HepG2 (cell line): ENCODE measurements around the gene TIMM13. TPM values are rescaled to one million over a fixed set of nuclear protein-coding genes. Genes with fewer than 3 reads are reported as not detected.

Source experiments
- ATF7 ChIP-seq, 2 experiments: fragments of 450-650 bp in 1 of 2; sonication (generic) in 1 of 2; formaldehyde crosslinking in 1 of 2; IDR thresholded peaks; 2 replicates each; pipeline versions ENCODE4 v1.4.0 to v1.6.1; 2016 to 2020; ENCODE audit warnings: antibody characterized with exemption in 1 of 2, mild to moderate bottlenecking in 1 of 2, missing genetic modification reagents in 1 of 2
- EED ChIP-seq: sonication (generic); formaldehyde crosslinking; IDR thresholded peaks from 2 replicates; pipeline ENCODE4 v1.5.0; 2020; ENCODE audit warnings: mild to moderate bottlenecking, missing genetic modification reagents
- EZH2 ChIP-seq: conservative IDR thresholded peaks from 2 replicates; pipeline ENCODE4 v1.6.1; 2012; ENCODE audit warnings: mild to moderate bottlenecking, low read depth, low read length, moderate library complexity
- KAT7 ChIP-seq: IDR thresholded peaks from 2 replicates; pipeline ENCODE4 v1.6.1; 2018; ENCODE audit warnings: borderline replicate concordance, missing compliant biosample characterization
- MTA3 ChIP-seq: sonication (generic); formaldehyde crosslinking; IDR thresholded peaks from 2 replicates; pipeline ENCODE4 v1.4.0; 2020; ENCODE audit warnings: missing genetic modification reagents
- MYNN ChIP-seq: sonication (generic); formaldehyde crosslinking; IDR thresholded peaks from 2 replicates; pipeline ENCODE4 v1.4.0; 2020; ENCODE audit warnings: mild to moderate bottlenecking, low read depth, missing genetic modification reagents
- SMARCC2 ChIP-seq: fragments of 450-650 bp; IDR thresholded peaks from 2 replicates; pipeline ENCODE4 v1.6.1; 2017; ENCODE audit warnings: antibody characterized with exemption, mild to moderate bottlenecking
- SRSF9 ChIP-seq: fragments of 200-400 bp; formaldehyde crosslinking; IDR thresholded peaks from 2 replicates; pipeline ENCODE4 v1.6.1; 2018; ENCODE audit warnings: borderline replicate concordance, mild to moderate bottlenecking, low read depth, low read length; ENCODE audit not compliant: insufficient read depth, poor library complexity, severe bottlenecking
- ZBTB21 ChIP-seq: sonication (generic); formaldehyde crosslinking; IDR thresholded peaks from 2 replicates; pipeline ENCODE4 v1.4.0; 2020; ENCODE audit warnings: missing genetic modification reagents
- ZBTB7A ChIP-seq: sonication (generic); formaldehyde crosslinking; IDR thresholded peaks from 2 replicates; pipeline ENCODE4 v1.8.0; 2022; ENCODE audit warnings: mild to moderate bottlenecking, missing genetic modification reagents
- ZFYVE20 ChIP-seq: sonication (generic); formaldehyde crosslinking; IDR thresholded peaks from 2 replicates; pipeline ENCODE4 v1.8.0; 2023; ENCODE audit warnings: low read depth, mild to moderate bottlenecking, moderate library complexity, missing genetic modification reagents, borderline replicate concordance
- ZNF12 ChIP-seq: sonication (generic); formaldehyde crosslinking; IDR thresholded peaks from 2 replicates; pipeline ENCODE4 v1.5.0; 2020; ENCODE audit warnings: missing genetic modification reagents
- ZNF225 ChIP-seq: sonication (generic); formaldehyde crosslinking; IDR thresholded peaks from 2 replicates; pipeline ENCODE4 v1.4.0; 2020; ENCODE audit warnings: mild to moderate bottlenecking, missing genetic modification reagents
- ZNF260 ChIP-seq: sonication (generic); formaldehyde crosslinking; IDR thresholded peaks from 2 replicates; pipeline ENCODE4 v1.4.0; 2020; ENCODE audit warnings: missing genetic modification reagents, low read depth, mild to moderate bottlenecking, borderline replicate concordance
- ZNF616 ChIP-seq: sonication (generic); formaldehyde crosslinking; IDR thresholded peaks from 2 replicates; pipeline ENCODE4 v1.5.0; 2020; ENCODE audit warnings: low read depth, mild to moderate bottlenecking, missing genetic modification reagents
- ZNF652 ChIP-seq: IDR thresholded peaks from 2 replicates; pipeline ENCODE4 v1.6.1; 2016; ENCODE audit warnings: low read depth, borderline replicate concordance
- polyA plus RNA-seq, 8 experiments: library from polyadenylated mRNA; depleted of rRNA in 3 of 8; stranded (reverse) in 7 of 8; unstranded in 1 of 8; fragments of >200 nt; fragmentation: Illumina TruSeq in 4 of 8; extraction: Trizol in 4 of 8; gene quantifications; 2 replicates each; pipeline versions ENCODE4 v1.2.1 to v1.2.3, GENCODE V29; 2011 to 2016; ENCODE audit warnings: low read depth in 4 of 8, missing spikeins in 1 of 8, mixed read lengths in 1 of 8; ENCODE audit not compliant: insufficient read depth in 1 of 8
- total RNA-seq, 5 experiments: library from RNA; depleted of rRNA; stranded (reverse); fragments of >200 nt; fragmentation: Illumina TruSeq; extraction: Trizol; gene quantifications; 2 replicates each; pipeline ENCODE4 v1.2.3, GENCODE V29; 2016; ENCODE audit warnings: low read depth in 1 of 5
- TF ChIP-seq, protein P1 (sequence below): IDR thresholded peaks from 2 replicates; pipeline ENCODE4 v1.6.1; 2016; ENCODE audit warnings: missing compliant biosample characterization, missing genetic modification reagents, borderline replicate concordance
- TF ChIP-seq, protein P2 (sequence below): sonication (generic); formaldehyde crosslinking; IDR thresholded peaks from 2 replicates; pipeline ENCODE4 v1.4.0; 2020; ENCODE audit warnings: missing genetic modification reagents
- TF ChIP-seq, protein P3 (sequence below): sonication (generic); formaldehyde crosslinking; IDR thresholded peaks from 2 replicates; pipeline ENCODE4 v1.8.0; 2022; ENCODE audit warnings: mild to moderate bottlenecking, missing genetic modification reagents, moderate library complexity
- TF ChIP-seq, protein P4 (sequence below): sonication (generic); IDR thresholded peaks from 2 replicates; pipeline ENCODE4 v1.6.1; 2016; ENCODE audit warnings: low read depth, borderline replicate concordance
- TF ChIP-seq, protein P5 (sequence below): sonication (generic); formaldehyde crosslinking; IDR thresholded peaks from 2 replicates; pipeline ENCODE4; 2020; ENCODE audit warnings: missing genetic modification reagents, mild to moderate bottlenecking, borderline replicate concordance

The TIMM13 gene
- total and polyA plus RNA-seq, 2 of the 13 experiments (the other 11 are each of a cell fraction or from before 2014, with no cell fraction given), result 48.4 to 108 TPM

DNA sequence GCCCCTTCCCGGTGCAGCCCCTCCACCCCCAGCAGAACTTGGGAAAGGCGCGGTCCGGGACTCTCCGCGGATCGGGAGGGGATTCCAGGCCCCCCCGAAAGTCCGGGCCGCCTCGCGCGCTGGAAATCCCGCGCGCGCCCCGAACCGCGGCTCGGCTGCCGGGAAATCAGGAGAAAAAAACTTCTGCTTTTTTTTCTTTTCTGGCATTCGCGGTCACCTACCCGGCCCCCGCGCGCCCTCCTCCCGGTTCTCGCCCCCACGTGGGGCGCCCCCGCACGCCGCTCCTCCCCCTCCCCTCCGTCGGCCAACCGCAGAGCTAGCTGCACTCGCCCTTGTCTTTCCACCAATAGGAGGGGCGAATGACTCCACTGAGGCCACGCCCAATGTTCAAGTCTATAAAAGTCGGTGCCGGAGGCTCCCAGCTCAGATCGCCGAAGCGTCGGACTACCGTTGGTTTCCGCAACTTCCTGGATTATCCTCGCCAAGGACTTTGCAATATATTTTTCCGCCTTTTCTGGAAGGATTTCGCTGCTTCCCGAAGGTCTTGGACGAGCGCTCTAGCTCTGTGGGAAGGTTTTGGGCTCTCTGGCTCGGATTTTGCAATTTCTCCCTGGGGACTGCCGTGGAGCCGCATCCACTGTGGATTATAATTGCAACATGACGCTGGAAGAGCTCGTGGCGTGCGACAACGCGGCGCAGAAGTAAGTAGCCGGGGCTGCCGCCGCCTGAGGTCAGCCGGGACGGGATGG, 48.5 kb upstream of the TIMM13 start, which contains the start of gene GADD45B (continued):
- no peak for TF ChIP-seq MYNN (CRISPR knock-in tag)
- TF ChIP-seq, protein P1, sequence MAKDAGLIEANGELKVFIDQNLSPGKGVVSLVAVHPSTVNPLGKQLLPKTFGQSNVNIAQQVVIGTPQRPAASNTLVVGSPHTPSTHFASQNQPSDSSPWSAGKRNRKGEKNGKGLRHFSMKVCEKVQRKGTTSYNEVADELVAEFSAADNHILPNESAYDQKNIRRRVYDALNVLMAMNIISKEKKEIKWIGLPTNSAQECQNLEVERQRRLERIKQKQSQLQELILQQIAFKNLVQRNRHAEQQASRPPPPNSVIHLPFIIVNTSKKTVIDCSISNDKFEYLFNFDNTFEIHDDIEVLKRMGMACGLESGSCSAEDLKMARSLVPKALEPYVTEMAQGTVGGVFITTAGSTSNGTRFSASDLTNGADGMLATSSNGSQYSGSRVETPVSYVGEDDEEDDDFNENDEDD (CRISPR knock-in tag), result 0 out of 2 replicates have a peak, but pooled peaks have one; percentile 29
- no peak for TF ChIP-seq MTA3 (CRISPR knock-in tag)
- TF ChIP-seq ZNF225 (CRISPR knock-in tag), result no peak; the same call in 1 of the 2 replicates
- TF ChIP-seq, protein P2, sequence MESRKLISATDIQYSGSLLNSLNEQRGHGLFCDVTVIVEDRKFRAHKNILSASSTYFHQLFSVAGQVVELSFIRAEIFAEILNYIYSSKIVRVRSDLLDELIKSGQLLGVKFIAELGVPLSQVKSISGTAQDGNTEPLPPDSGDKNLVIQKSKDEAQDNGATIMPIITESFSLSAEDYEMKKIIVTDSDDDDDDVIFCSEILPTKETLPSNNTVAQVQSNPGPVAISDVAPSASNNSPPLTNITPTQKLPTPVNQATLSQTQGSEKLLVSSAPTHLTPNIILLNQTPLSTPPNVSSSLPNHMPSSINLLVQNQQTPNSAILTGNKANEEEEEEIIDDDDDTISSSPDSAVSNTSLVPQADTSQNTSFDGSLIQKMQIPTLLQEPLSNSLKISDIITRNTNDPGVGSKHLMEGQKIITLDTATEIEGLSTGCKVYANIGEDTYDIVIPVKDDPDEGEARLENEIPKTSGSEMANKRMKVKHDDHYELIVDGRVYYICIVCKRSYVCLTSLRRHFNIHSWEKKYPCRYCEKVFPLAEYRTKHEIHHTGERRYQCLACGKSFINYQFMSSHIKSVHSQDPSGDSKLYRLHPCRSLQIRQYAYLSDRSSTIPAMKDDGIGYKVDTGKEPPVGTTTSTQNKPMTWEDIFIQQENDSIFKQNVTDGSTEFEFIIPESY (CRISPR knock-in tag), result peak; percentile 32; the same call in 1 of the 2 replicates
- TF ChIP-seq, protein P3, sequence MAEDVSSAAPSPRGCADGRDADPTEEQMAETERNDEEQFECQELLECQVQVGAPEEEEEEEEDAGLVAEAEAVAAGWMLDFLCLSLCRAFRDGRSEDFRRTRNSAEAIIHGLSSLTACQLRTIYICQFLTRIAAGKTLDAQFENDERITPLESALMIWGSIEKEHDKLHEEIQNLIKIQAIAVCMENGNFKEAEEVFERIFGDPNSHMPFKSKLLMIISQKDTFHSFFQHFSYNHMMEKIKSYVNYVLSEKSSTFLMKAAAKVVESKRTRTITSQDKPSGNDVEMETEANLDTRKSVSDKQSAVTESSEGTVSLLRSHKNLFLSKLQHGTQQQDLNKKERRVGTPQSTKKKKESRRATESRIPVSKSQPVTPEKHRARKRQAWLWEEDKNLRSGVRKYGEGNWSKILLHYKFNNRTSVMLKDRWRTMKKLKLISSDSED, result no peak
- TF ChIP-seq EED (CRISPR knock-in tag), result 0 out of 2 replicates have a peak, but pooled peaks have one; percentile 39
- no peak for TF ChIP-seq ATF7 (IDR thresholded peaks at IDR 0.05)
- no peak for TF ChIP-seq ATF7 (CRISPR knock-in tag; IDR thresholded peaks at IDR 0.05)
- TF ChIP-seq ZNF12 (CRISPR knock-in tag), result no peak
- no peak; the same call in 1 of the 2 replicates for TF ChIP-seq ZBTB7A (CRISPR knock-in tag)
- TF ChIP-seq, protein P4, sequence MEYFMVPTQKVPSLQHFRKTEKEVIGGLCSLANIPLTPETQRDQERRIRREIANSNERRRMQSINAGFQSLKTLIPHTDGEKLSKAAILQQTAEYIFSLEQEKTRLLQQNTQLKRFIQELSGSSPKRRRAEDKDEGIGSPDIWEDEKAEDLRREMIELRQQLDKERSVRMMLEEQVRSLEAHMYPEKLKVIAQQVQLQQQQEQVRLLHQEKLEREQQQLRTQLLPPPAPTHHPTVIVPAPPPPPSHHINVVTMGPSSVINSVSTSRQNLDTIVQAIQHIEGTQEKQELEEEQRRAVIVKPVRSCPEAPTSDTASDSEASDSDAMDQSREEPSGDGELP, result peak; percentile 3; the same call in 1 of the 2 replicates
- no peak for TF ChIP-seq EZH2
- TF ChIP-seq ZNF652, result no peak; the same call in 1 of the 2 replicates
- no peak for TF ChIP-seq ZFYVE20
- TF ChIP-seq KAT7 (CRISPR knock-in tag), result no peak; the same call in none of the 2 replicates
- TF ChIP-seq ZBTB21 (CRISPR knock-in tag), result no peak; the same call in none of the 2 replicates
- no peak for TF ChIP-seq ZNF616 (CRISPR knock-in tag)
- TF ChIP-seq SMARCC2, result no peak
- TF ChIP-seq, protein P5, sequence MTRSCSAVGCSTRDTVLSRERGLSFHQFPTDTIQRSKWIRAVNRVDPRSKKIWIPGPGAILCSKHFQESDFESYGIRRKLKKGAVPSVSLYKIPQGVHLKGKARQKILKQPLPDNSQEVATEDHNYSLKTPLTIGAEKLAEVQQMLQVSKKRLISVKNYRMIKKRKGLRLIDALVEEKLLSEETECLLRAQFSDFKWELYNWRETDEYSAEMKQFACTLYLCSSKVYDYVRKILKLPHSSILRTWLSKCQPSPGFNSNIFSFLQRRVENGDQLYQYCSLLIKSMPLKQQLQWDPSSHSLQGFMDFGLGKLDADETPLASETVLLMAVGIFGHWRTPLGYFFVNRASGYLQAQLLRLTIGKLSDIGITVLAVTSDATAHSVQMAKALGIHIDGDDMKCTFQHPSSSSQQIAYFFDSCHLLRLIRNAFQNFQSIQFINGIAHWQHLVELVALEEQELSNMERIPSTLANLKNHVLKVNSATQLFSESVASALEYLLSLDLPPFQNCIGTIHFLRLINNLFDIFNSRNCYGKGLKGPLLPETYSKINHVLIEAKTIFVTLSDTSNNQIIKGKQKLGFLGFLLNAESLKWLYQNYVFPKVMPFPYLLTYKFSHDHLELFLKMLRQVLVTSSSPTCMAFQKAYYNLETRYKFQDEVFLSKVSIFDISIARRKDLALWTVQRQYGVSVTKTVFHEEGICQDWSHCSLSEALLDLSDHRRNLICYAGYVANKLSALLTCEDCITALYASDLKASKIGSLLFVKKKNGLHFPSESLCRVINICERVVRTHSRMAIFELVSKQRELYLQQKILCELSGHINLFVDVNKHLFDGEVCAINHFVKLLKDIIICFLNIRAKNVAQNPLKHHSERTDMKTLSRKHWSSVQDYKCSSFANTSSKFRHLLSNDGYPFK (CRISPR knock-in tag), result no peak
- TF ChIP-seq SRSF9, result no peak
- TF ChIP-seq ZNF260 (CRISPR knock-in tag), result no peak
